T-cell (primary cell): ENCODE results near the gene GTF2E1. TPM values are rescaled to one million over a fixed set of nuclear protein-coding genes. Genes with fewer than 3 reads are reported as not detected.
"Not testable (repeated sequence)": the region's sequence is repeated elsewhere in the genome, so short reads cannot be mapped to it uniquely, and the experiment has no call there.

ENCODE experiments used
- ATAC-seq, 4 experiments: fragments of 200-7000 bp in 3 of 4; fragments of 150-1000 bp in 1 of 4; cut with Tn5 transposase; replicated peaks in 1 of 4; 1 replicate in 3 of 4; 2 replicates in 1 of 4; pipeline ENCODE4 v1.10.0; 2021; ENCODE audit warnings: moderate library complexity in 3 of 4, mild to moderate bottlenecking in 2 of 4, moderate number of reproducible peaks in 1 of 4
- CTCF ChIA-PET, 2 donors: fragments of 300-600 bp; sonication (Branson Sonifier 250); formaldehyde crosslinking; loops; one replicate each; lab custom pipeline; 2022; ENCODE audit warnings: antibody characterized with exemption in 2 of 2; lab: Charles Lee
- POLR2A ChIA-PET, 2 donors: fragments of 300-600 bp; sonication (Branson Sonifier 250); formaldehyde crosslinking; loops; one replicate each; lab custom pipeline; 2022; ENCODE audit warnings: antibody characterized with exemption in 2 of 2; lab: Charles Lee
- DNase-seq, 35 experiments: peaks; one replicate each; pipeline versions ENCODE4 v3.0.0 to v3.0.0-alpha.2; 2013 to 2023
- H3K27ac ChIP-seq: one replicate; pipeline ENCODE4 v1.5.1; 2013; ENCODE audit warnings: low read length
- H3K27me3 ChIP-seq, 2 experiments: replicated peaks in 1 of 2; 1 replicate in 1 of 2; 2 replicates in 1 of 2; pipeline versions ENCODE4 v1.6.1 to v1.7.0; 2013; ENCODE audit warnings: low read length in 1 of 2, mixed read lengths in 1 of 2; ENCODE audit not compliant: control insufficient read depth in 2 of 2, insufficient read depth in 2 of 2; ENCODE audit errors: extremely low read depth in 1 of 2
- H3K36me3 ChIP-seq, 2 donors: 1 replicate in 1 of 2; 2 replicates in 1 of 2; pipeline versions ENCODE4 v1.6.1 to v1.7.0; 2013; ENCODE audit warnings: low read length in 1 of 2; ENCODE audit not compliant: control insufficient read depth in 2 of 2, insufficient read depth in 1 of 2; ENCODE audit errors: extremely low read depth in 1 of 2
- H3K4me1 ChIP-seq, 2 experiments: 1 replicate in 1 of 2; 2 replicates in 1 of 2; pipeline versions ENCODE4 v1.6.1 to v1.7.0; 2013; ENCODE audit warnings: low read length in 2 of 2, mixed read lengths in 1 of 2; ENCODE audit not compliant: insufficient read depth in 2 of 2, control insufficient read depth in 1 of 2; ENCODE audit errors: extremely low read depth in 1 of 2
- H3K4me3 ChIP-seq, 2 donors: 1 replicate in 1 of 2; 2 replicates in 1 of 2; pipeline versions ENCODE4 v1.5.1 to v1.7.0; 2013; ENCODE audit warnings: mild to moderate bottlenecking in 2 of 2, low read length in 1 of 2, moderate library complexity in 1 of 2; ENCODE audit not compliant: control insufficient read depth in 1 of 2; ENCODE audit errors: extremely low read depth in 1 of 2
- H3K9me3 ChIP-seq: 2 replicates; pipeline ENCODE4 v1.7.0; 2013
- H3K27ac Mint-ChIP-seq, 2 donors: one replicate each; pipeline ENCODE4 v1.8.0; 2020 to 2021; ENCODE audit warnings: mild to moderate bottlenecking in 2 of 2, mixed read lengths in 2 of 2
- H3K27me3 Mint-ChIP-seq, 2 donors: one replicate each; pipeline ENCODE4 v1.8.0; 2021 to 2022; ENCODE audit warnings: mixed read lengths in 2 of 2
- H3K36me3 Mint-ChIP-seq: one replicate; pipeline ENCODE4 v1.8.0; 2021; ENCODE audit warnings: mixed read lengths
- H3K4me1 Mint-ChIP-seq, 3 donors: one replicate each; pipeline ENCODE4 v1.8.0; 2020 to 2022; ENCODE audit warnings: mixed read lengths in 3 of 3, mild to moderate bottlenecking in 1 of 3
- H3K4me3 Mint-ChIP-seq, 3 donors: one replicate each; pipeline ENCODE4 v1.8.0; 2020 to 2022; ENCODE audit warnings: mild to moderate bottlenecking in 3 of 3, mixed read lengths in 3 of 3, moderate library complexity in 3 of 3
- H3K9me3 Mint-ChIP-seq, 3 donors: one replicate each; pipeline ENCODE4 v1.8.0; 2020 to 2022; ENCODE audit warnings: mixed read lengths in 3 of 3
- WGBS: methylation state at CpG from one replicate; pipeline ENCODE4 v1.1.5; 2013; ENCODE audit warnings: missing lambda C conversion rate; ENCODE audit not compliant: insufficient coverage; 5-methylcytosine and 5-hydroxymethylcytosine counted together
- total RNA-seq, 35 experiments: library from RNA in 6 of 35; stranded (reverse) in 6 of 35; fragments of 120-200 nt in 1 of 35; gene quantifications; one replicate each; pipeline versions ENCODE4 v1.2.1 to v1.2.4 and lab custom pipeline; 2013 to 2026

GTF2E1 gene
- total RNA-seq, 5 donors from 2014 or later (not counting 1 experiment from before 2014, with no cell fraction given), result 13.3 to 28.5 (median 26.0) TPM

DNA sequence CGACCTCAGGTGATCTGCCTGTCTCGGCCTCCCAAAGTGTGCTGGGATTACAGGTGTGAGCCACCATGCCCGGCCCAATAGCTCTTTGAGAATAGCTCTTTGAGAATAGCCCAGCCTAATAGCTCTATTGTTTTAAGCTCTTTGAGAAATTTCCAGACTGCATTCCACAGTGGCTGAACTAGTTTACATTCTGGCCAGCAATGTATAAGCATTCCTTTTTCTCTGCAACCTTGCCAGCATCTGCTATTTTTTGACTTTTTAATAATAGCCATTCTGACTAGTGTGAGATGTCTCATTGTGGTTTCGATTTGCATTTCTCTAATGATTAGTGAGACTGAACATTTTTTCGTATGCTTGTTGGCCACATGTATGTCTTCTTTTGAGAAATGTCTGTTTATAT is 43.3 kb downstream of the GTF2E1 start:
- not testable (repeated sequence) for H3K27me3 ChIP-seq, H3K27ac ChIP-seq, H3K27me3 Mint-ChIP-seq, H3K4me3 ChIP-seq, DNase-seq, H3K9me3 ChIP-seq, H3K4me3 Mint-ChIP-seq, H3K9me3 Mint-ChIP-seq, H3K4me1 Mint-ChIP-seq, H3K27ac Mint-ChIP-seq, H3K4me1 ChIP-seq, ATAC-seq
- POLR2A ChIA-PET, result interaction anchor here in 1 of 2 donors (0.6 kb wide), 1 partner anchor 185 kb away, joined by 6 read pairs; no protein-coding TSS in a partner anchor
- H3K36me3 Mint-ChIP-seq, result peaks cover 17% of the 10 kb centered on the region
- 100% methylated on average over 2 of the region's 5 CpGs for WGBS
- H3K36me3 ChIP-seq, result peaks cover 0 to 12% of the 10 kb centered on the region in 2 donors
- CTCF ChIA-PET, result interaction anchor here (0.8 to 1.0 kb wide), 2 partner anchors 9 to 233 kb away, joined by 3 read pairs; no protein-coding TSS in a partner anchor

DNA sequence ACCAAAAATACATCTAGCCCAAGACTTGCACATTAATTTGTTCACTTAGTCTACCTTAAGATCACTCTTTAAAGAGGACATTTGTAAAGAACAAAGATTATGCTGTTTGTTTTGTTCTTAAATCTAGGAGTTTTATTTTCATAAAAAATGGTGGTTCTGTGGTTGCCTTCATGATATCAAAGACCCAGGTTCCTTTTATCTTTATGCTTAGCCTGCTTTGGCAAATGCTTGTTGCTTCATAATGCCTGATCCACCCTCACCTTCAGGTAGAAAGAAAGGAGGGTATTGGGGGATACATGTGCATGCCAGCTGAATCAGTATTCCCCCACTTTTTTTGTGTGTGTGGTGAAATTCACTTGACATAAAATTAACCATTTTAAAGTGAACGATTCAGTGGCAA is 48.5 kb downstream of the GTF2E1 start:
- no peaks in the 10 kb centered on the region for H3K36me3 ChIP-seq
- no peak overlapping the region for H3K4me3 Mint-ChIP-seq
- peaks cover 11 to 14% (median 11%) of the 10 kb centered on the region in 3 donors for H3K4me1 Mint-ChIP-seq
- WGBS, result no CpG with 5 or more reads among the region's 1 CpG
- H3K4me3 ChIP-seq, result no peak overlapping the region
- no peak overlapping the region for H3K27ac Mint-ChIP-seq
- peaks cover 0 to 2% of the 10 kb centered on the region in 2 experiments for H3K4me1 ChIP-seq
- no peaks in the 10 kb centered on the region for H3K9me3 Mint-ChIP-seq
- no peaks in the 10 kb centered on the region for H3K27me3 ChIP-seq
- DNase-seq (peak in 1 of 35 experiments; percentile 11), ATAC-seq (peak in 1 of 4 experiments; percentile 58)
- no peaks in the 10 kb centered on the region for H3K36me3 Mint-ChIP-seq
- H3K27me3 Mint-ChIP-seq, result no peaks in the 10 kb centered on the region
- POLR2A ChIA-PET, result no interaction called here
- no peaks in the 10 kb centered on the region for H3K9me3 ChIP-seq
- CTCF ChIA-PET, result interaction anchor here in 1 of 2 donors (2.2 kb wide), 1 partner anchor 230 kb away, joined by 5 read pairs; no protein-coding TSS in a partner anchor
- H3K27ac ChIP-seq, result no peak overlapping the region

DNA sequence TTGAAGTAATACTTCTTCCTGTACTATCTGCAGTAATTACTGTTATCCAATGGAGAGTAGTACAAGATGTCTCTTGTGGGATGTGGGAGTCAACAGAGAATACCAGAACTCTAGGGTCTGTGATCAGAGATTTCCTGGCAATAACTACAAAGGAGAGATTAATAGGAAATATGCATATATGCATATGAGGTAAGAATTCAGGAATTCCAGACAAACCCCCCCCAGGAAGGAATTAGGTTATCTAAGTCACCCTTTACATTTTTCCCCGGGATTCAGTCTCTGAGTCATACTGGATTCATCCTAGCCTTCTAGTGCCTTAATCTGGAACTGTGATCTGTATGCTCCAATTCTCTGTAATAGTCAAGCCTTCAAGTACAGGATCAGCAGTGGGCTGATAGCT is 49.4 kb downstream of the GTF2E1 start:
- Mint-ChIP-seq H3K4me3 (no peak overlapping the region), H3K27ac (no peak overlapping the region), H3K36me3 (no peaks in the 10 kb centered on the region), H3K9me3 (no peaks in the 10 kb centered on the region), H3K4me1 (peaks cover 11 to 14% (median 11%) of the 10 kb centered on the region in 3 donors), H3K27me3 (no peaks in the 10 kb centered on the region)
- Histone ChIP-seq H3K4me3 (no peak overlapping the region), H3K27me3 (peaks cover 0 to under 1% of the 10 kb centered on the region in 2 experiments), H3K9me3 (no peaks in the 10 kb centered on the region), H3K36me3 (no peaks in the 10 kb centered on the region), H3K4me1 (peaks cover 0 to 2% of the 10 kb centered on the region in 2 experiments), H3K27ac (no peak overlapping the region)
- ATAC-seq, result no peak
- no peak for DNase-seq
- POLR2A ChIA-PET, result no interaction called here
- no CpG with 5 or more reads among the region's 1 CpG for WGBS
- CTCF ChIA-PET, result interaction anchor here (0.7 to 4.4 kb wide), 4 partner anchors 224 to 911 kb away, joined by 3 to 35 read pairs (median 16); no protein-coding TSS in a partner anchor

DNA sequence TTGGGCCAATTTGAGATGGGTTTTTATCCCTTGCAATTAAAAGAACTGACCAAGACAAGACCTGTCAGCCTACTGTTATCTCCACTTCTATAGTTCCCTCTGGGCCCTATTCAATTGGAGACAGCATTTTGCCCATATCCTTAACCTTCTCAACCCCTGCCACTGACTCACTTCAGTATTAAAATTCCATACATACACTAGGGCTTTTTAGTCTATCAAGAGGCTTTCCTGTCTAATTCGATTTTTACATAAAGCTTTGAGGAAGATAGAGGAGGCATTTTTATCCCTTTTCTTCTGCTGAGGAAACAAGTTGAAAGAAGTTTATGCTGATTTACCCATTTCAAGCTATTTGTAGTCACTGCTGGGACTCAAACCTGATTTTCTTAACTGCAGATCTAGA is 51.1 kb downstream of the GTF2E1 start:
- H3K27ac Mint-ChIP-seq, result no peak overlapping the region
- Histone ChIP-seq H3K27ac (no peak overlapping the region), H3K36me3 (no peaks in the 10 kb centered on the region), H3K27me3 (peaks cover 0 to 3% of the 10 kb centered on the region in 2 experiments), H3K4me3 (no peak overlapping the region), H3K9me3 (no peaks in the 10 kb centered on the region), H3K4me1 (peaks cover 0 to 2% of the 10 kb centered on the region in 2 experiments)
- H3K27me3 Mint-ChIP-seq, result peaks cover 0 to 4% of the 10 kb centered on the region in 2 donors
- no CpG with 5 or more reads among the region's 1 CpG for whole genome bisulfite sequencing
- no peaks in the 10 kb centered on the region for H3K9me3 Mint-ChIP-seq
- ChIA-PET POLR2A (interaction anchor here in 1 of 2 donors (0.7 kb wide), 1 partner anchor 200 kb away, joined by 4 read pairs; no protein-coding TSS in a partner anchor), CTCF (interaction anchor here (0.6 to 4.4 kb wide), 18 partner anchors 11 to 888 kb away, joined by 3 to 35 read pairs (median 6); partner anchors contain the start of gene NDUFB4 (in 1 of the 2))
- no peak overlapping the region for H3K4me3 Mint-ChIP-seq
- ATAC-seq, result no peak
- no peak for DNase-seq
- H3K4me1 Mint-ChIP-seq, result peaks cover 11 to 14% (median 11%) of the 10 kb centered on the region in 3 donors
- H3K36me3 Mint-ChIP-seq, result no peaks in the 10 kb centered on the region

DNA sequence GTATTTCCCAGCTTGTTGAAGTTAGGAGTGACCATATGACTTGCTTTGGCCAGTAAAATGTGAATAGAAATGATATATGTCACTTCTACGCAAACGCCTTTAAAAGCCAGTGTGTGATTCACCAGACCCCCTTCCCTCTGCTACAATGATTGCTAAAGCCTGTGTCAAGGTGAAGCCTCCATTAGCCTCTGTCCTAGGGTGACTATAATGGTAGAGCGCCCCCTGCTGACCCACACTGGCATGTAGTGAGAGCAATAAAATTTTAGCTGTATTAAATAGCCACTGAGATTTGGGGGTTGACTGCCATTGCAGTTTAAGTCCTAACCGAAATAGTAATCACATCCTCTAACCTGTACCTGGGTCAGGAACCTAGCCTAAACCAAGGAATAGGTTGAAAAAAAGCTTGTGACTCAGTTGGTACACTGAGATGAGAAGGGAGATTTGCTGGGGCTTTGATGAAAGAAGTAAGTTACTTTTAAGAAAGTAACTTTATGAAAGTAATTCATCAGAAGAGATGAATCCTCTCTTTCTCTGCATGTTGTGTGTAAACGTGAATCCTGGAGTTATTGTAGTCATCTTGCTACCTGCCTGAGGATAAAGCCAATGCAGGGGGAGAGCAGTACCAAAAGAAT is 52.6 kb downstream of the GTF2E1 start:
- Histone ChIP-seq H3K36me3 (no peaks in the 10 kb centered on the region), H3K27me3 (peaks cover 0 to 3% of the 10 kb centered on the region in 2 experiments), H3K4me3 (no peak overlapping the region), H3K9me3 (no peaks in the 10 kb centered on the region), H3K4me1 (peaks cover 0 to 2% of the 10 kb centered on the region in 2 experiments), H3K27ac (no peak overlapping the region)
- peak; percentile 52 to 89 (median 80) for DNase-seq
- CTCF ChIA-PET, result interaction anchor here (0.6 to 4.4 kb wide), 28 partner anchors 9 to 975 kb away, joined by 3 to 35 read pairs (median 5); partner anchors contain the start of genes NDUFB4 (in 2 of the 2), GTF2E1 (in 1 of the 2) and RABL3 (in 1 of the 2)
- peak; percentile 85 to 98 (median 94) for ATAC-seq
- Mint-ChIP-seq H3K27ac (no peak overlapping the region), H3K4me1 (peaks cover 11 to 14% (median 11%) of the 10 kb centered on the region in 3 donors), H3K36me3 (no peaks in the 10 kb centered on the region), H3K9me3 (no peaks in the 10 kb centered on the region), H3K27me3 (peaks cover 0 to 4% of the 10 kb centered on the region in 2 donors), H3K4me3 (no peak overlapping the region)
- POLR2A ChIA-PET, result no interaction called here
- no CpG with 5 or more reads among the region's 5 CpGs for WGBS

DNA sequence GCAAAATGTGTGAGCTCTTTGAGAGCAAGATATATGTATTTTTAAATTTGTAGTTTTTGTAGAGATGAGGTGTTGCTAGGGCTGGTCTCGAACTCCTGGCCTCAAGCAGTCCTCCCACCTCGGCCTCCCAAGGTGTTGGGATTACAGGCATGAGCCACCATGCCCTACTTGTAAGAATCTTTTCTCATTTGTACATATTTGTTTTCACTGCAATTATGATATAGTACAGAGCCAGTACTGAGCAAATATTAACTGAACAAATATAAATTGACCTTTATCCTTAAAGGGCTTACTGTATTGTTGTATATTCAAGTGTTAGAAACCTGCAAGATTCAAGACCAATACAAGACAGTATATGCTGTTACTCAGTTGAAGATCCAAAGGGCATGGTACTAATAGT is 53.4 kb downstream of the GTF2E1 start:
- no peaks in the 10 kb centered on the region for H3K36me3 Mint-ChIP-seq
- Histone ChIP-seq H3K9me3 (no peaks in the 10 kb centered on the region), H3K36me3 (no peaks in the 10 kb centered on the region), H3K4me1 (peaks cover 0 to 2% of the 10 kb centered on the region in 2 experiments), H3K27ac (no peak overlapping the region), H3K4me3 (no peak overlapping the region), H3K27me3 (peaks cover 0 to 3% of the 10 kb centered on the region in 2 experiments)
- H3K27ac Mint-ChIP-seq, result no peak overlapping the region
- ATAC-seq, result no peak
- no peak overlapping the region for H3K4me3 Mint-ChIP-seq
- H3K9me3 Mint-ChIP-seq, result no peaks in the 10 kb centered on the region
- CTCF ChIA-PET, result interaction anchor here (0.8 to 4.4 kb wide), 8 partner anchors 16 to 237 kb away, joined by 3 to 35 read pairs (median 12); no protein-coding TSS in a partner anchor
- DNase-seq, result no peak
- H3K27me3 Mint-ChIP-seq, result peaks cover 0 to 4% of the 10 kb centered on the region in 2 donors
- peaks cover 8 to 10% (median 8%) of the 10 kb centered on the region in 3 donors for H3K4me1 Mint-ChIP-seq
- 60% methylated on average over 2 of the region's 2 CpGs for WGBS
- POLR2A ChIA-PET, result no interaction called here
